Posterior cingulate gyrus (tissue), 11 donors: Measurements from ENCODE around the gene TMPRSS7.

ENCODE experiments used
- DNase-seq, 10 donors: peaks; one replicate each; pipeline versions ENCODE4 v3.0.0 to v3.0.0-alpha.2; 2020 to 2021; ENCODE audit warnings: mixed read lengths in 3 of 10
- intact Hi-C: fragments of 100-400 bp; cut with DNase I; formaldehyde crosslinking; loops from one replicate; pipeline ENCODE4 v1.15.1; 2023

The TMPRSS7 gene

GRCh38 chr3:112092496-112093179, 58.1 kb downstream of the TMPRSS7 start:
- intact Hi-C loops, result no loop called here
- no peak for DNase-seq

- no peak for DNase-seq
- intact Hi-C loops, result no loop called here
Observed at GRCh38 chr3:112093180-112093522, 58.6 kb downstream of the TMPRSS7 start.

- DNase-seq, result no peak
- intact Hi-C loops, result no loop called here
Observed at GRCh38 chr3:112095731-112096130, 61.2 kb downstream of the TMPRSS7 start.

- DNase-seq, result no peak
- intact Hi-C loops, result no loop called here
Observed at GRCh38 chr3:112096176-112096575, 61.6 kb downstream of the TMPRSS7 start.

GRCh38 chr3:112097378-112097777, 62.8 kb downstream of the TMPRSS7 start:
- intact Hi-C loops, result no loop called here
- no peak for DNase-seq

GRCh38 chr3:112101916-112102315, 67.4 kb downstream of the TMPRSS7 start:
- no peak for DNase-seq
- intact Hi-C loops, result no loop called here

- no peak for DNase-seq
- intact Hi-C loops, result no loop called here
Observed at GRCh38 chr3:112104774-112105173, 70.2 kb downstream of the TMPRSS7 start.

- no peak for DNase-seq
- intact Hi-C loops, result no loop called here
Observed at GRCh38 chr3:112109322-112109721, 74.8 kb downstream of the TMPRSS7 start.

GRCh38 chr3:112111785-112112402, 77.4 kb downstream of the TMPRSS7 start:
- intact Hi-C loops, result no loop called here
- peak in 4 of 10 donors; percentile 25 to 43 (median 30) for DNase-seq

GRCh38 chr3:112114576-112115160, 80.1 kb downstream of the TMPRSS7 start:
- intact Hi-C loops, result no loop called here
- no peak for DNase-seq

- DNase-seq, result no peak
- intact Hi-C loops, result no loop called here
Observed at GRCh38 chr3:112115161-112115739, 80.7 kb downstream of the TMPRSS7 start.

GRCh38 chr3:112115806-112116383, 81.4 kb downstream of the TMPRSS7 start:
- intact Hi-C loops, result no loop called here
- no peak for DNase-seq

- DNase-seq, result no peak
- intact Hi-C loops, result no loop called here
Observed at GRCh38 chr3:112116748-112117186, 82.2 kb downstream of the TMPRSS7 start.

GRCh38 chr3:112117415-112117814, 82.9 kb downstream of the TMPRSS7 start:
- DNase-seq, result no peak
- intact Hi-C loops, result no loop called here

- peak in 3 of 10 donors; percentile 4 to 71 (median 19) for DNase-seq
- intact Hi-C loops, result no loop called here
Observed at GRCh38 chr3:112117841-112118571, 83.5 kb downstream of the TMPRSS7 start.

- no peak for DNase-seq
- intact Hi-C loops, result no loop called here
Observed at GRCh38 chr3:112119962-112120836, 85.7 kb downstream of the TMPRSS7 start.

GRCh38 chr3:112121577-112122547, 87.3 kb downstream of the TMPRSS7 start:
- no peak for DNase-seq
- intact Hi-C loops, result no loop called here

- DNase-seq, result no peak
- intact Hi-C loops, result no loop called here
Observed at GRCh38 chr3:112122870-112123269, 88.3 kb downstream of the TMPRSS7 start.
